ENCODE results near the gene ATG16L2.
"Not testable (repeated sequence)": the region's sequence is repeated elsewhere in the genome, so short reads cannot be mapped to it uniquely, and the experiment has no call there.

Gene ATG16L2

DNA sequence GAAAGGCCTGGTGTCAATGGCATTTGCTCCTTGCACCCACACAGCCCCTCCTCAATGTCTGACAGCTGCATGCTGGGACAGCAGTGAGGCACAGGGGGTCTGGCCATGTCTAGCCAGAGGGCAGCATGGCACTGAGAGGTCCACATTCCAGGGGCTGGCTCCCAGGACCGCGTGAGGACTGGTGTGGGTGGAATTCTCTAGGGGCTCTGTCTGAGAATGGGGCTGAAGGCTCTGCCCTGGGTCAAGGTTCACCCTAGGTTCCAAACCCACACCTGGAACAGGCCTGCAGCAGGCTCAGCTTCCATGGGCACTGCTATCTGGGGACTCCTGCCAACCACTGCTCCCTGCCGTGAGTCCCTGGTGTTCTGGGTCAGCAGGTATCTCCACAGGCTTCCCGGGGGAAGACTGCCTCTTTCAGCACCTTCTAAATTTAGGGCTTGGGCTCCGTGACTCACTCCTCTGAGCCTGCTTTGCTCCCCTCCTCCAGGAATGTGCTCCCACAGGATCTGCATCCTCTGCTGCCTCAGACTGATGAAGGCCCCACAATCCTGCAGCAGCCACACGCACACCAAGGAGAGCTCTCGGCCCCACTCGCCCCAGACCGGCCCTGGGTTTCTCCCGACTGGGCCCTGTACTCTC, 24.6 kb upstream of the ATG16L2 start:
- Histone ChIP-seq H3K18ac (ENCODE audit: low read length) (no peak overlapping the region), H3K9ac (ENCODE audit: low read length) (no peak overlapping the region), H3K4me3 (ENCODE audit: low read depth, low read length) (no peak overlapping the region), H3K36me3 (ENCODE audit: control insufficient read depth in 1 of 2, insufficient read depth in 2 of 2, low read length in 2 of 2) (no peaks in the 10 kb centered on the region), H3K4ac (ENCODE audit: low read depth, low read length) (no peak overlapping the region), H3K79me1 (ENCODE audit: low read length) (peaks cover 2% of the 10 kb centered on the region), H4K12ac (ENCODE audit: low read depth, low read length) (no peak overlapping the region), H2AK5ac (ENCODE audit: low read length) (peak overlapping the region; percentile 2), H3K27me3 (ENCODE audit: insufficient read depth, low read length) (no peaks in the 10 kb centered on the region), H2BK120ac (ENCODE audit: insufficient read depth, low read length, poor library complexity) (peak overlapping the region; percentile 1), H3K4me2 (ENCODE audit: low read length) (no peak overlapping the region), H4K91ac (ENCODE audit: low read depth, low read length) (no peak overlapping the region), H3K27ac (ENCODE audit: low read depth, low read length) (no peak overlapping the region), H2BK12ac (ENCODE audit: low read length) (no peak overlapping the region), H3K79me2 (ENCODE audit: control insufficient read depth, insufficient read depth, low read length, poor library complexity) (no peaks in the 10 kb centered on the region), H3K9me3 (ENCODE audit: insufficient read depth, low read depth, low read length) (no peaks in the 10 kb centered on the region), H4K8ac (ENCODE audit: low read depth, low read length) (no peak overlapping the region), H3K23ac (ENCODE audit: low read length) (no peak overlapping the region), H2BK5ac (ENCODE audit: low read depth, low read length, poor library complexity) (no peak overlapping the region), H3K14ac (ENCODE audit: low read length) (peak overlapping the region; percentile 5), H3K4me1 (ENCODE audit: control insufficient read depth in 1 of 2, insufficient read depth in 2 of 2, low read length in 2 of 2) (peaks cover 11 to 19% of the 10 kb centered on the region in 2 experiments), H2AFZ (ENCODE audit: insufficient read depth, low read length, poor library complexity) (no peak overlapping the region)
- no CpG with 5 or more reads among the region's 10 CpGs for WGBS (ENCODE audit: extremely low coverage, insufficient coverage, insufficient read length)
- DNase-seq: no peak

DNA sequence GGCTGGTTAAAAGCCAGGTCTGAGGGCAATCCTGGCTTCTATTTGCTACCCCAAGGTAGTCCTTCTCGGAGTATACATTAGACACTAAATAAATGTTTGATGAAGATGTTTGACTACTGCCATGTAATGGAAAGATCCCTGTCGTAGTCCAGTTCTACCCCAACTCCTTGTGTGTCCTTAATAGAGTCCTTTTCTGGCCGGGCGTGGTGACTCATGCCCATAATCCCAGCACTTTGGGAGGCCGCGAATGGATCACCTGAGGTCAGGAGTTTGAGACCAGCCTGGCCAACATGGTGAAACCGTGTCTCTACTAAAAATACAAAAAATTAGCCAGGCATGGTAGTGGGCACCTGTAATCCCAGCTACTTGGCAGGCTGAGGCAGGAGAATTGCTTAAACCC, 23.0 kb upstream of the ATG16L2 start:
- H3K9ac ChIP-seq (ENCODE audit: low read length); H3K79me1 ChIP-seq (ENCODE audit: low read length): not testable (repeated sequence)

GRCh38 chr11:72792437-72793021, 21.7 kb upstream of the ATG16L2 start:
- H3K79me2 ChIP-seq (ENCODE audit: control insufficient read depth, insufficient read depth, low read length, poor library complexity): no peaks in the 10 kb centered on the region
- H4K12ac ChIP-seq (ENCODE audit: low read depth, low read length): no peak overlapping the region
- H2BK5ac ChIP-seq (ENCODE audit: low read depth, low read length, poor library complexity): no peak overlapping the region
- no peaks in the 10 kb centered on the region for H3K9me3 ChIP-seq (ENCODE audit: insufficient read depth, low read depth, low read length)
- no CpG with 5 or more reads among the region's 3 CpGs for WGBS (ENCODE audit: extremely low coverage, insufficient coverage, insufficient read length)
- H3K9ac ChIP-seq (ENCODE audit: low read length): no peak overlapping the region
- H3K4me3 ChIP-seq (ENCODE audit: low read depth, low read length): no peak overlapping the region
- H3K14ac ChIP-seq (ENCODE audit: low read length): no peak overlapping the region
- H2BK120ac ChIP-seq (ENCODE audit: insufficient read depth, low read length, poor library complexity): no peak overlapping the region
- peak overlapping the region; percentile 1 for H2AK5ac ChIP-seq (ENCODE audit: low read length)
- no peak overlapping the region for H4K8ac ChIP-seq (ENCODE audit: low read depth, low read length)
- no peak overlapping the region for H3K23ac ChIP-seq (ENCODE audit: low read length)
- no peak overlapping the region for H3K4me2 ChIP-seq (ENCODE audit: low read length)
- H3K4ac ChIP-seq (ENCODE audit: low read depth, low read length): no peak overlapping the region
- no peaks in the 10 kb centered on the region for H3K27me3 ChIP-seq (ENCODE audit: insufficient read depth, low read length)
- no peaks in the 10 kb centered on the region for H3K36me3 ChIP-seq (ENCODE audit: control insufficient read depth in 1 of 2, insufficient read depth in 2 of 2, low read length in 2 of 2)
- H3K27ac ChIP-seq (ENCODE audit: low read depth, low read length): no peak overlapping the region
- H3K79me1 ChIP-seq (ENCODE audit: low read length): peaks cover 2% of the 10 kb centered on the region
- H3K18ac ChIP-seq (ENCODE audit: low read length): no peak overlapping the region
- H4K91ac ChIP-seq (ENCODE audit: low read depth, low read length): no peak overlapping the region
- no peak for DNase-seq
- peaks cover 11 to 19% of the 10 kb centered on the region in 2 experiments for H3K4me1 ChIP-seq (ENCODE audit: control insufficient read depth in 1 of 2, insufficient read depth in 2 of 2, low read length in 2 of 2)
- no peak overlapping the region for H2BK12ac ChIP-seq (ENCODE audit: low read length)
- no peak overlapping the region for H2AFZ ChIP-seq (ENCODE audit: insufficient read depth, low read length, poor library complexity)

More for the DNA sequence above, 23.0 kb upstream of the ATG16L2 start:
- not testable (repeated sequence) for H3K4ac ChIP-seq (ENCODE audit: low read depth, low read length); H2BK120ac ChIP-seq (ENCODE audit: insufficient read depth, low read length, poor library complexity); H3K14ac ChIP-seq (ENCODE audit: low read length); H3K9me3 ChIP-seq (ENCODE audit: insufficient read depth, low read depth, low read length); H3K27me3 ChIP-seq (ENCODE audit: insufficient read depth, low read length); H4K8ac ChIP-seq (ENCODE audit: low read depth, low read length); H2BK5ac ChIP-seq (ENCODE audit: low read depth, low read length, poor library complexity); H3K4me2 ChIP-seq (ENCODE audit: low read length); H2BK12ac ChIP-seq (ENCODE audit: low read length); H4K91ac ChIP-seq (ENCODE audit: low read depth, low read length); H3K27ac ChIP-seq (ENCODE audit: low read depth, low read length); H3K79me2 ChIP-seq (ENCODE audit: control insufficient read depth, insufficient read depth, low read length, poor library complexity); H2AK5ac ChIP-seq (ENCODE audit: low read length); H2AFZ ChIP-seq (ENCODE audit: insufficient read depth, low read length, poor library complexity); H4K12ac ChIP-seq (ENCODE audit: low read depth, low read length); H3K36me3 ChIP-seq (ENCODE audit: control insufficient read depth in 1 of 2, insufficient read depth in 2 of 2, low read length in 2 of 2); DNase-seq; H3K4me3 ChIP-seq (ENCODE audit: low read depth, low read length); H3K18ac ChIP-seq (ENCODE audit: low read length); H3K23ac ChIP-seq (ENCODE audit: low read length)
- H3K4me1 ChIP-seq (ENCODE audit: control insufficient read depth in 1 of 2, insufficient read depth in 2 of 2, low read length in 2 of 2): peaks cover 11 to 19% of the 10 kb centered on the region in 2 experiments
- WGBS (ENCODE audit: extremely low coverage, insufficient coverage, insufficient read length): no CpG with 5 or more reads among the region's 7 CpGs

DNA sequence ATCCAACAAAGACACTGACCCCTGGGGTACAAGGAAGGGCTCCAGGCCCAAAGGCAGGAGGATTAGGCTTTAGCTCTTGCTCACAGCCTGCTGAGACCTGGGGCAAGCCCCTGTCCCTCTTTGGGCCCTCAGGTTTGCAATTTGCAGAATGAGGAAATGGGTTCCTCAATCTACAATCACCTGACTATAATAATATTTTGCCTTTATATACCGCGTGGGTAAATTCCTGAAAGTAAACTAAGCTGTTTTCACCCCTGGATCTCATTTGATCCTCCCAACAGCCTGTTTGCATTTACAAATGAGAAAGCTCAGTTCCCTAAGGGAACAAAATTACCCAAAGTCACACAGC, 21.2 kb upstream of the ATG16L2 start:
- no peak overlapping the region for H2BK120ac ChIP-seq (ENCODE audit: insufficient read depth, low read length, poor library complexity)
- H3K9ac ChIP-seq (ENCODE audit: low read length): no peak overlapping the region
- no peaks in the 10 kb centered on the region for H3K9me3 ChIP-seq (ENCODE audit: insufficient read depth, low read depth, low read length)
- H4K12ac ChIP-seq (ENCODE audit: low read depth, low read length): no peak overlapping the region
- H3K36me3 ChIP-seq (ENCODE audit: control insufficient read depth in 1 of 2, insufficient read depth in 2 of 2, low read length in 2 of 2): no peaks in the 10 kb centered on the region
- DNase-seq: no peak
- H3K4me2 ChIP-seq (ENCODE audit: low read length): no peak overlapping the region
- no peak overlapping the region for H3K14ac ChIP-seq (ENCODE audit: low read length)
- H2AFZ ChIP-seq (ENCODE audit: insufficient read depth, low read length, poor library complexity): no peak overlapping the region
- H2AK5ac ChIP-seq (ENCODE audit: low read length): no peak overlapping the region
- H3K18ac ChIP-seq (ENCODE audit: low read length): no peak overlapping the region
- peaks cover 11 to 19% of the 10 kb centered on the region in 2 experiments for H3K4me1 ChIP-seq (ENCODE audit: control insufficient read depth in 1 of 2, insufficient read depth in 2 of 2, low read length in 2 of 2)
- peaks cover 2% of the 10 kb centered on the region for H3K79me1 ChIP-seq (ENCODE audit: low read length)
- no peak overlapping the region for H3K4ac ChIP-seq (ENCODE audit: low read depth, low read length)
- H4K8ac ChIP-seq (ENCODE audit: low read depth, low read length): no peak overlapping the region
- no CpG with 5 or more reads among the region's 2 CpGs for WGBS (ENCODE audit: extremely low coverage, insufficient coverage, insufficient read length)
- H4K91ac ChIP-seq (ENCODE audit: low read depth, low read length): no peak overlapping the region
- H3K27ac ChIP-seq (ENCODE audit: low read depth, low read length): no peak overlapping the region
- H2BK12ac ChIP-seq (ENCODE audit: low read length): no peak overlapping the region
- no peaks in the 10 kb centered on the region for H3K79me2 ChIP-seq (ENCODE audit: control insufficient read depth, insufficient read depth, low read length, poor library complexity)
- no peaks in the 10 kb centered on the region for H3K27me3 ChIP-seq (ENCODE audit: insufficient read depth, low read length)
- no peak overlapping the region for H3K4me3 ChIP-seq (ENCODE audit: low read depth, low read length)
- no peak overlapping the region for H3K23ac ChIP-seq (ENCODE audit: low read length)
- no peak overlapping the region for H2BK5ac ChIP-seq (ENCODE audit: low read depth, low read length, poor library complexity)

All from trophoblast cell (in vitro differentiated cells and primary cell).